HG03103 (cell line): Measurements from ENCODE around the gene TSSK2.

Experiments used
- ATAC-seq: cut with Tn5 transposase; IDR thresholded peaks from one replicate; pipeline ENCODE4 v1.9.1; 2021; ENCODE audit warnings: low read depth; ENCODE audit not compliant: unreplicated experiment

The TSSK2 gene

GRCh38 chr22:19166421-19166820, 35.3 kb downstream of the TSSK2 start:
- no peak for ATAC-seq

GRCh38 chr22:19167106-19167869, 36.2 kb downstream of the TSSK2 start:
- ATAC-seq, result no peak

- ATAC-seq, result no peak
Observed at GRCh38 chr22:19168088-19168890, 37.2 kb downstream of the TSSK2 start.

GRCh38 chr22:19169002-19169946, 38.2 kb downstream of the TSSK2 start:
- no peak for ATAC-seq

- ATAC-seq, result no peak
Observed at GRCh38 chr22:19169947-19170318, 38.8 kb downstream of the TSSK2 start.

- no peak for ATAC-seq
Observed at GRCh38 chr22:19172213-19173046, 41.3 kb downstream of the TSSK2 start.

- ATAC-seq, result no peak
Observed at GRCh38 chr22:19173047-19174035, 42.2 kb downstream of the TSSK2 start.

- ATAC-seq, result no peak
Observed at GRCh38 chr22:19174106-19175025, 43.3 kb downstream of the TSSK2 start.

GRCh38 chr22:19175026-19175601, 44.0 kb downstream of the TSSK2 start:
- ATAC-seq, result no peak

- ATAC-seq, result no peak
Observed at GRCh38 chr22:19175602-19176174, 44.6 kb downstream of the TSSK2 start.

- no peak for ATAC-seq
Observed at GRCh38 chr22:19176175-19176643, 45.1 kb downstream of the TSSK2 start.

- ATAC-seq, result no peak
Observed at GRCh38 chr22:19176732-19177131, 45.6 kb downstream of the TSSK2 start.

- no peak for ATAC-seq
Observed at GRCh38 chr22:19177164-19178064, 46.3 kb downstream of the TSSK2 start.

- peak; percentile 24 for ATAC-seq
Observed at GRCh38 chr22:19178065-19178656, 47.1 kb downstream of the TSSK2 start.

GRCh38 chr22:19178657-19179496, 47.8 kb downstream of the TSSK2 start, which contains the start of gene SLC25A1:
Gene SLC25A1 (minus strand): TSS chr22:19178736. CDS start chr22:19178673, 63 bp downstream.
- peak; percentile 39 for ATAC-seq
